B cell (primary cell): Measurements from ENCODE around the gene ANKRD30B.
"Not testable (repeated sequence)": the region's sequence is repeated elsewhere in the genome, so short reads cannot be mapped to it uniquely, and the experiment has no call there.

Experiments used
- EZH2 ChIP-seq: IDR thresholded peaks from 2 replicates; pipeline ENCODE4 v1.6.1; 2012; ENCODE audit warnings: borderline replicate concordance, low read depth, mild to moderate bottlenecking, moderate library complexity, low read length; ENCODE audit not compliant: insufficient read depth, poor library complexity, severe bottlenecking
- TF ChIP-seq, protein P1 (sequence below): fragments of 200-600 bp; IDR thresholded peaks from one replicate; pipeline ENCODE4 v1.8.0; 2022; ENCODE audit warnings: antibody characterized with exemption, mild to moderate bottlenecking

DNA sequence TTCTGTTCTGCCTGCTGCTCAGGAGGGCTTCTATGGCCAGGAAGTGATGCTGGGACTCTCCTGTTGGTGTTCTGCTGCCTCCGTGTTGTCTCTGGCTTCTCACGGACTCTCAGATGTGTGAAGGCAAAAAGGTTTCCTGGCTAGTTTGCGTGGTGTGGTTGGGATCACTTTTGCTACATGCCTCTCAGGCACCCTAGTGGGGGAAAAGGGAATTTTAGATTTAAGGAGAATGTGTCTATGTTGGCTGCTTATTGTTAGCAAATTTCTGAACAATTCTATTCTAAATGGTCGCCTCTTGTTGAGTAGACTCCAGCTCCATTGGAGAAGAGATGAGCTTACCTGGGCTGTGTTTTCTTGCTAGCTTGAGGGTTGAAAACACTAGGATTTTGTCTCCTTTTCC, 120.9 kb downstream of the ANKRD30B start:
- TF ChIP-seq, protein P1, sequence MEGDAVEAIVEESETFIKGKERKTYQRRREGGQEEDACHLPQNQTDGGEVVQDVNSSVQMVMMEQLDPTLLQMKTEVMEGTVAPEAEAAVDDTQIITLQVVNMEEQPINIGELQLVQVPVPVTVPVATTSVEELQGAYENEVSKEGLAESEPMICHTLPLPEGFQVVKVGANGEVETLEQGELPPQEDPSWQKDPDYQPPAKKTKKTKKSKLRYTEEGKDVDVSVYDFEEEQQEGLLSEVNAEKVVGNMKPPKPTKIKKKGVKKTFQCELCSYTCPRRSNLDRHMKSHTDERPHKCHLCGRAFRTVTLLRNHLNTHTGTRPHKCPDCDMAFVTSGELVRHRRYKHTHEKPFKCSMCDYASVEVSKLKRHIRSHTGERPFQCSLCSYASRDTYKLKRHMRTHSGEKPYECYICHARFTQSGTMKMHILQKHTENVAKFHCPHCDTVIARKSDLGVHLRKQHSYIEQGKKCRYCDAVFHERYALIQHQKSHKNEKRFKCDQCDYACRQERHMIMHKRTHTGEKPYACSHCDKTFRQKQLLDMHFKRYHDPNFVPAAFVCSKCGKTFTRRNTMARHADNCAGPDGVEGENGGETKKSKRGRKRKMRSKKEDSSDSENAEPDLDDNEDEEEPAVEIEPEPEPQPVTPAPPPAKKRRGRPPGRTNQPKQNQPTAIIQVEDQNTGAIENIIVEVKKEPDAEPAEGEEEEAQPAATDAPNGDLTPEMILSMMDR, result not testable (repeated sequence)
- not testable (repeated sequence) for TF ChIP-seq EZH2
